ENCODE results near the gene TMED3.
"Not testable (repeated sequence)": the region's sequence is repeated elsewhere in the genome, so short reads cannot be mapped to it uniquely, and the experiment has no call there.

The TMED3 gene

GRCh38 chr15:79316864-79317263 is 6.0 kb downstream of the TMED3 start:
- no peak for DNase-seq (ENCODE audit: low read depth in 2 of 2)

- not testable (repeated sequence) for DNase-seq (ENCODE audit: low read depth in 2 of 2)
These were observed 9.1 kb downstream of the TMED3 start for GRCh38 chr15:79319973-79320372.

GRCh38 chr15:79321876-79322275 is 11.0 kb downstream of the TMED3 start:
- DNase-seq (ENCODE audit: low read depth in 2 of 2), result no peak

- no peak for DNase-seq (ENCODE audit: low read depth in 2 of 2)
These were observed 11.4 kb downstream of the TMED3 start for GRCh38 chr15:79322306-79322705.

GRCh38 chr15:79322945-79323344 is 12.0 kb downstream of the TMED3 start:
- no peak for DNase-seq (ENCODE audit: low read depth in 2 of 2)

GRCh38 chr15:79329171-79329611 is 18.3 kb downstream of the TMED3 start:
- DNase-seq (ENCODE audit: low read depth in 2 of 2), result no peak

- DNase-seq (ENCODE audit: low read depth in 2 of 2), result no peak
These were observed 22.1 kb downstream of the TMED3 start for GRCh38 chr15:79332824-79333510.

GRCh38 chr15:79337591-79337990 is 26.7 kb downstream of the TMED3 start:
- DNase-seq (ENCODE audit: low read depth in 2 of 2), result no peak

GRCh38 chr15:79339588-79340314 is 28.8 kb downstream of the TMED3 start:
- no peak for DNase-seq (ENCODE audit: low read depth in 2 of 2)

- no peak for DNase-seq (ENCODE audit: low read depth in 2 of 2)
These were observed 29.3 kb downstream of the TMED3 start for GRCh38 chr15:79340315-79340602.

- DNase-seq (ENCODE audit: low read depth in 2 of 2), result no peak
These were observed 30.5 kb downstream of the TMED3 start for GRCh38 chr15:79341396-79341795.

GRCh38 chr15:79349525-79349924 is 38.6 kb downstream of the TMED3 start:
- no peak for DNase-seq (ENCODE audit: low read depth in 2 of 2)

GRCh38 chr15:79352206-79352605 is 41.3 kb downstream of the TMED3 start:
- DNase-seq (ENCODE audit: low read depth in 2 of 2), result no peak

GRCh38 chr15:79357566-79357965 is 46.7 kb downstream of the TMED3 start:
- DNase-seq (ENCODE audit: low read depth in 2 of 2), result no peak

GRCh38 chr15:79358069-79358468 is 47.2 kb downstream of the TMED3 start:
- DNase-seq (ENCODE audit: low read depth in 2 of 2), result no peak

- no peak for DNase-seq (ENCODE audit: low read depth in 2 of 2)
These were observed 53.8 kb downstream of the TMED3 start for GRCh38 chr15:79364571-79365240.

GRCh38 chr15:79365765-79366164 is 54.9 kb downstream of the TMED3 start:
- no peak for DNase-seq (ENCODE audit: low read depth in 2 of 2)

- DNase-seq (ENCODE audit: low read depth in 2 of 2), result no peak
These were observed 55.8 kb downstream of the TMED3 start for GRCh38 chr15:79366691-79367090.

GRCh38 chr15:79370716-79371115 is 59.8 kb downstream of the TMED3 start:
- no peak for DNase-seq (ENCODE audit: low read depth in 2 of 2)

GRCh38 chr15:79371591-79371990 is 60.7 kb downstream of the TMED3 start:
- no peak for DNase-seq (ENCODE audit: low read depth in 2 of 2)

GRCh38 chr15:79372428-79372827 is 61.5 kb downstream of the TMED3 start:
- DNase-seq (ENCODE audit: low read depth in 2 of 2), result no peak
